Stimulated activated CD4-positive, alpha-beta T cell treated with anti-CD3 and anti-CD28 coated beads, TNF-alpha, amount 100 ng/mL, for 4 hours (primary cell): ENCODE data around the gene ZNF791.
"Not testable (repeated sequence)": the region's sequence is repeated elsewhere in the genome, so short reads cannot be mapped to it uniquely, and the experiment has no call there.

Experiments
- DNase-seq, 3 experiments: peaks; one replicate each; pipeline ENCODE4 v3.0.0-alpha.2; 2020; ENCODE audit warnings: low read depth in 3 of 3

The ZNF791 gene

DNA sequence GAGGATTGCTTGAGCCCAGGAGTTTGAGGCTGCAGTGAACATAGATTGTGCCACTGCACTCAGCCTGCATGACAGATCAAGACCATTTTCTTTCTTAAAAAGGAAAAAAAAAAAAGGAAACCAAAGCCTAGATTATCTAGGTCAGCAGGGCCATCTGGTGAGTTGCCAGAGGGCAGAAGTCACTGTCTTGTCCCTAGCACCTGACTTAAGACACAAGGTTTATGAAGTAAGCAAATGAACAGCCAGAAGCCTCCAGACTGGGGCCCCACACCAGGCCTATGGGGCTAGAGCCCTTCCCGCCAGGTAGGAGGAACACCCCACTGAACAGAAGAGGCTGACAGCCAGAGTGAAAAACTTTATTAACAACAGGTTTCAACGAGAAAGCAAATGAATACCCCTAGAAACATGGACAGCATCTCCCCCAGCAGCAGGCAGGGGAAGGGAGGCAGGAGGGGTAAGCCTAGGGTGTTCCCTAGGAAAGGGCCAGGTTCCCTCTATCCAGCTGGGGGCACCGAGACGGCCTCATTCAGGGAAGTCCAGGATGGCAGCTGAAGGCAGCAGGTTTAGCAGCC is 57.1 kb downstream of the ZNF791 start:
- DNase-seq: no peak

DNA sequence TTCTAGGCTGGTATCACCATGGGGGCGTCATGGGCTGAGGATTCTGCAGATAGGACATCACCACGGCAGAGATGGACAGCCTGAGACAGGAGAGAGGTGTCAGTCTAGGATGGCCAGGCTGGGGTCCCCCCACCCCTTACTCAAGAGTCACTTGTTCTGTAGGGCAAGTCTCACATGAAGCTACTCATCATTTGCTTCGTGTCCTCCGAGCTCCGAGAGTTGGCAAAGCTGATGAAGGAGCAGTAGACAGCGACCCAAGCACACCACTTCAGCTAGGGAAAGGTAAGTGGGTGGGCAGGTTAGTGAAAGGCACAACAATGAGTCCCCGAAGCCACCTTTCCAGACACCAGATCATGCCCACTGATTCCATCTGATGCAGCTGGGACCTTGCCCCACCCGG is 57.6 kb downstream of the ZNF791 start:
- DNase-seq: no peak

DNA sequence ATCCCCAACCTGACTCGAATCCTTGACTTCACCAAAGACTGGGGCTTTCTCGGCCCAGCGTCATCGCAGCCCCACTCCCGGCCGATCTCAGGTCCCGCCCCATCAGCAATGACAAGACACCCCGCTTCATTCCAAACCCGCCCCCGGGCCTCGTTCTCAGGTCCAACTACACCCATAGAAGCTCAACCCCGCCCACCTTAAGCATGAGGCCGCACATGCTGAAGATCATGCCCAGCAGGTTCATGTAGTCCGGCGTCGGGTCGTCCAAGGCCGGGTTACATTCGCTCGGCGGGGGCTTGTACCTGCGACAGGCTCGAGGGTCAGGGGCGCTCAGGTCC is 58.2 kb downstream of the ZNF791 start:
- peak; percentile 43 to 52 (median 50) for DNase-seq

DNA sequence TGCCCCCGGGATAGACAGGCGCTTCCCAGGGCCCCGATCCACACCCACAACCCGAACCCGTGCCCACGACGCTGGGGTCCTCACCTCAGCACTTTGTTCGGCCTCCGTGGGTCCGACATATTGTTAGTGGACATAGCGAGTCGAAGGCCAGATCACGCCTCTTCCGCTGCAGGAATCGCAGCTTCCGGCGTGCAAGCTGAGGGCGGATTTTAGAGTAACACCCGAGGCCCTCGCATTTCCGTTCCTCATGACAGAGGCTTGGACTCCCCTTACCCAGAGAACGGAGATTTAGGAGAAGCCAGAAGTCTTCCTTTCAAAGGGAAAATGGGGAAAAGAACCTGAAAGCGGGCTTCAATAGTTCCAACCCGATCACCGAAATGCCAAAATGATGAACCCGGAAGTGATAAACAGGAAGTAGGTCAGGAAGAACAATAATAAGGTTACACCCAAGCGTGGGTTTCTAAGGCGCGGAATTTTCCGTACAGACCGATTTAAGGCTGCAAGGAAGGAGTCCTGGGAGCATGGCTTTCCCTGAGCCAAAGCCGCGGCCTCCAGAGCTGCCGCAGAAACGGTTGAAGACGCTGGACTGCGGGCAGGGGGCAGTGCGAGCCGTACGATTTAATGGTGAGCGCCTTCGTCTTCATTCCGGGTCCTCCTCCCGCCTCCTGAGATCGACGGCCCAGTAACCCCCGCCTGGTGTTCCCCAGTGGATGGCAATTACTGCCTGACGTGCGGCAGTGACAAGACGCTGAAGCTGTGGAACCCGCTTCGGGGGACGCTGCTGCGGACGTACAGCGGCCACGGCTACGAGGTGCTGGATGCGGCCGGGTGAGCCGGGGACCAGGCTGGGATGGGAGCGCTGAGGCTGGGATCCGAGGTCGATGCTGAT is 58.8 kb downstream of the ZNF791 start:
- DNase-seq: peak; percentile 57 to 60 (median 57)

DNA sequence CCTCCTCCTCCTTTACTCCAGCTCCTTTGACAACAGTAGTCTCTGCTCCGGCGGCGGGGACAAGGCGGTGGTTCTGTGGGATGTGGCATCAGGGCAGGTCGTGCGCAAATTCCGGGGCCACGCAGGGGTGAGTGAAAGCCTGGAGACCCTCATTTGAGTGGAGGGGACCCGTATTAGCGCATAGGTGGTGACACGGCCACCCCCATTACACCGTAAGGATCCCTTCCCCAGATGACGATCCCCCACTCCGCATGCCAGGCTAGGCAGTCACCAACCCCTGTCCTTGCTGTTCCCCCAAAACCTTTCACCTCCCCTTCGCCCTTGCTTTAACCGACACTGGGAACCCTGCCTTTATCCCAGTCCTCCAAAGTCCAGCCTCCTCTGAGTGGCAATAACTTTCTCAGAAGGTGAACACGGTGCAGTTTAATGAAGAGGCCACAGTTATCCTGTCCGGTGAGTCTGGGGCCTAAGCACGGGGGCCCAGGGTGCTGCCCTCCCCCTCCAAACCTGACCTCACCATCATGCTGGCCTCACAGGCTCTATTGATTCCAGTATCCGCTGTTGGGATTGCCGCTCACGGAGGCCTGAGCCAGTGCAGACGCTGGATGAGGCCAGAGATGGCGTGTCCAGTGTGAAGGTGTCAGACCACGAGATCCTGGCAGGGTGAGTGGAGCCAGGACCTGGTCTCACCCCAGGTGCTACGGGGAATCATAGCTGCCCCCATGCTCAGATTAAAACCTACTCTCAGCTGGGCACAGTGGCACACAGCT is 59.6 kb downstream of the ZNF791 start:
- no peak for DNase-seq

DNA sequence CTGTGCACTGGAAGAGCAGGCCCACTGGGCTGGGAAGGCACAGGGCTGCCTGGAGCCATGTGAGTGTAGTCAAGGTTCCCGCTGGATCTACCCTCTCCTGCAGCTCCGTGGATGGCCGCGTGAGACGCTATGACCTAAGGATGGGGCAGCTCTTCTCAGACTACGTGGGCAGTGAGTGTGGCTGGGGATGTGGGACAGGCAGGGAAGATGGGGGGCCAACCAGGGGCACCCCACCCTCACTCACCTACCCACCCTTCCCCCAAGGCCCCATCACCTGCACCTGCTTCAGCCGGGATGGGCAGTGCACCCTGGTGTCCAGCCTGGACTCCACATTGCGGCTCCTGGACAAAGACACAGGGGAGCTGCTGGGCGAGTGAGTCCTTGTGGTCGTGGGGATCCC is 62.0 kb downstream of the ZNF791 start:
- DNase-seq: no peak

DNA sequence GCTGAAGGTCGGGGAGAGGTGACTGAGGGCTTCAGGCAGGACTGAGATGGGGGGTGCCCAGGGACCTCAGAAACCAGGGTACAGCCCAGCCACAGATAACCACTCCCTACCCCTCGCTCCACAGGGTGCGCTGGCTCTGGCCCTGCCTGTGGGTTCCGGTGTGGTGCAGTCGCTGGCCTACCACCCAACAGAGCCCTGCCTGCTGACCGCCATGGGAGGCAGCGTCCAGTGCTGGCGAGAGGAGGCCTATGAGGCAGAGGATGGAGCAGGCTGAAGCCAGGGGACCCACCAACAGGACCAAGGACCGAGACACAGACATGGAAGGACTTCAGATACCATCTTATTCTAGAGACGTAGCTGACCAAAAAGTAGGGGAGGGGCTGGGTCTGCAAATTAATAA is 64.7 kb downstream of the ZNF791 start:
- DNase-seq: no peak

DNA sequence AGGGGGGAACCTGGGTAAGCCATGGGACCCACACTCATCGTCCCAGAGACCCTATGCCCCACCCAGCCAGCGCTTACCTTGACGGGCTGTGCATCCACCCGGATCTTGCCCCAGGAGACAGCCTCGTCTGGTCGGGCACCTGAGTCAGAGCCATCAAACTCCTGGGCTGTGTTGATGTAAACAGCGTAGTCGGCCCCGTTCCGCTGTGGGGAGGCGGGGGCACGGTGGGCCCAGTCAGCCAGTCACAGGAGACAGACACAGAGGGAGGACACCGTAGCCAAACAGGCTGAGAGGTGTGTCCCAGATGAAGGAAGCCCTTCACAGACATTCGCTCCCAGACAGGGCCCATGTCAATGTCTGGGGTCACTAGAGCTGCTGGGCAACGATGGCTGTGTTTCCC is 65.2 kb downstream of the ZNF791 start:
- DNase-seq: no peak

DNA sequence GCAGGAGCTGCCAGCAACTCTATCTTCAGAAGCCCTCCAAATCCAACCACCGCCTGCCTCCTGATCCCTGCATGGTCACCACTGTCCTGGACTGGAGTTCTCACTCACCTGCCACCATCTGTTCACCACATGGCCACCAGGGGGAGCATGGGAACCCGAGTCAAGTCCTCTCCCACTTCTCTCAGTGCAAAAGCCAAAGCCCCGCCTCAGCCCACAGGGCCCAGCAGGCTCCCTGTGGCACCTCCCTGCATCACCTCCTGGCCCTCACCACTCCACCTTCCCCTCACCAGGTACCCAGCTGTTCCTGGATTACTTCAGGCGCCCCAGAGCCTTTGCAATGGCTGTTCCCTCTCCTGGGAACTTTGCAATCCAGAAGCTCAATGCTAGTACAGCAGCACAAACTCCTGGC is 65.7 kb downstream of the ZNF791 start:
- DNase-seq: peak; percentile 66 to 85 (median 80)

DNA sequence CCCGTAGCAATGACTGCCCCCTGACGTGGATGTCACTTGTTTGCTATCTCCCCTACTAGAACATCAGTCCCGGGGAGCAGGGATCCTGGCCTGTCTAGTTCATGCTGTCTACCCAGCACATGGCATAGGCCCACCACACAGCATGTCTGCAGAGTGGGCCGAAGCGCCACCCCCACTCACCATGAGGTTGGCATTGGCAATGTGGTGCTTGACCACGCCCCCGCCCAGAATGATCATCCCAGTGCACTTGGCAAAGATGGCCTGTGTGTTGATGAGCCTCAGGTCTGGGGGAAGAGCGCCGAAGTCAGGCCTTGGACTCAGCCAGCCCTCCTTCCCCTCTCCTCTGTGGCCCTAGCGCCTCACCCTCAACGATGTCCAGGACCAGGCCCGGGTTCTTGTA is 66.2 kb downstream of the ZNF791 start:
- DNase-seq: no peak

DNA sequence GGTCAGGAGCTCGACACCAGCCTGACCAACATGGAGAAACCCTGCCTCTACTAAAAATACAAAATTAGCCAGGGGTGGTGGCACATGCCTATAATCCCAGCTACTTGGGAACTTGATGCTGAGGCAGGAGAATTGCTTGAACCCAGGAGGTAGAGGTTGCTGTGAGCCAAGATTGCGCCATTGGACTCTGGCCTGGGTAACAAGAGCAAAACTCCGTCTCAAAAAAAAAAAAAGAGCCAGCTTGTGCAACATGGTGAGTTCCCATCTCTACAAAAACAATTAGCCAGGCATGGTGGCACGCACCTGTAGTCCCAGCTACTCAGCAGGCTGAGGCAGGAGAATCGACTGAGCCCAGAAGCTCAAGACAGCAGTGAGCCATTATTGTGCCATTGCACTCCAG is 67.3 kb downstream of the ZNF791 start:
- not testable (repeated sequence) for DNase-seq

DNA sequence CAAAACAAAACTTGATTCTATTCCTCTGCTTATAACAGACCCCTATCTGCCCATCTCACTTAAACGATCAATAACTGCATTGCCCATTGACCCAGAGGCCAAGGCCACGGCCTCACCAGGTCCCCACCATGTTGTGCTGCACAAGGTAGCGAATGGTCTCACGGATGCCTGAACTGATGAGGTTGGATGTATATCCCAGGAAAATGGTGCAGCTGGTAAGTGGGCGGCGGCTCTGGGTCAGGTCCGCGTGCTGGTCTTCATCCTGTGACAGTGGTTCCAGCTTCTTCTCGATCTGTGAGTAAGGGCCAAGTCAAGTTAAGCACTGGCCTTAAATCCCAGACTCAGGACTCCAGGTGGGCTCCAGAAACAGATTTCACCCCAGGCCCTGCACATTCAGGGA is 69.3 kb downstream of the ZNF791 start:
- no peak for DNase-seq

DNA sequence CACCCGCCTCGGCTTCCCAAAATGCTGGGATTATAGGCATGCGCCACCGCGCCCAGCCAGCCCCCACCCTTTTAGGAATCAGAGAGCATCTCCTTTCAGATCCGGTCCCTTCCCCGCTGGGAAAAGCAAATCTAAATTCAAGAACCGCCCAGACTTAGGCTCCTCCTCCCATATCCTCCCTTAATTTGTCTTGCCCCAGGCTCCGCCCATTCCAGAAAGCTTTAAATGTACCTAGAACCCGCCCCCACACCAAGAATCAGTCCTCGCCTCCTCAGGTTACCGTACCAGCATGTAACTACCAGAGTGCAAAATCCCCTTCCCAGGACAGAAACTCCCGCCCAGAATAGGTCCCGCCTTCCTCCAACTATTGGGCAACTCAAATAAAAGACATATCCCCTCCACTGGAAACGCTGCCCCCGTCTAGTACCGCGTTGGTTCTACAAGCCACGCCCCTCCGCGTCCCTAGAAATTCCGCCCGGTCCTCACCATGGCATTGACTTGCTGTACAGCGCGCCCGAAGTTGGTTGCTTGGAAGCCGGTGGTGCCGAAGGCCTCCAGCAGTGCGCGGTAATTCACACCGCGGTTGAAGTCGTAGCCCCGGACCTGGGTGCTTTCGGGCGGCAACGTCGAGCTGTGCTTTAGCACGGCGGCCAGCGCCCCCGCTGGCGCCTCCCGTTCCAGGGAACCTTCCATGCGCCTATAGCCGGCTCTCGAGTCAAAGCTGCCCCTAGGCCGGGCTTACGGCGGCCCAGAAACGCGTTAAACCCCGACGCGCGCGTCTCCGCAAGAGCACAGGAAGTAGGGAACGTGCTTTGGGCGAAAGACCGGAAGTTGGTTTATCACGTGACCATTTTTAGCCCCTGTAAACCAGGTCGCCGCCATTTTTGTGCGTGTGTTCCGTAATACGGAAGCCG is 70.6 kb downstream of the ZNF791 start, which contains the start of gene DHPS:
DHPS (minus strand) TSS at position 807 of the 914 bp plus-strand sequence; CDS start at position 693, 114 bp downstream.
- peak; percentile 74 to 85 (median 80) for DNase-seq
